Smooth muscle cell (in vitro differentiated cells): Measurements from ENCODE around the gene NAGA. TPM values are rescaled to one million over a fixed set of nuclear protein-coding genes. Genes with fewer than 3 reads are reported as not detected.
A peak's percentile ranks its signal among the peaks of the same experiment; 100 is the strongest.
"Not testable (repeated sequence)": the region's sequence is repeated elsewhere in the genome, so short reads cannot be mapped to it uniquely, and the experiment has no call there.

Source experiments
- DNase-seq: peaks from one replicate; lab custom pipeline; 2025; ENCODE audit not compliant: unreplicated experiment; lab: John Stamatoyannopoulos, UW
- H2AFZ ChIP-seq: fragments of 200-600 bp; sonication (generic); 2 replicates; pipeline ENCODE4 v1.6.0; 2016; ENCODE audit warnings: antibody characterized with exemption, low read depth, mild to moderate bottlenecking
- H3F3A ChIP-seq: fragments of 200-600 bp; sonication (generic); 2 replicates; pipeline ENCODE4 v1.6.0; 2017; ENCODE audit warnings: antibody characterized with exemption, low read depth
- H3K27ac ChIP-seq: fragments of 200-600 bp; sonication (generic); 2 replicates; pipeline ENCODE4 v1.5.1; 2016; ENCODE audit warnings: low read depth, mild to moderate bottlenecking
- H3K27me3 ChIP-seq: fragments of 200-600 bp; sonication (generic); 2 replicates; pipeline ENCODE4 v1.6.1; 2016; ENCODE audit warnings: low read depth, mild to moderate bottlenecking
- H3K36me3 ChIP-seq: fragments of 200-600 bp; sonication (generic); 2 replicates; pipeline ENCODE4 v1.5.1; 2016; ENCODE audit warnings: low read depth
- H3K4me1 ChIP-seq: fragments of 200-600 bp; sonication (generic); 2 replicates; pipeline ENCODE4 v1.5.1; 2016; ENCODE audit warnings: low read depth
- H3K4me2 ChIP-seq: fragments of 200-600 bp; sonication (generic); 2 replicates; pipeline ENCODE4 v1.6.0; 2016; ENCODE audit warnings: mild to moderate bottlenecking
- H3K4me3 ChIP-seq: fragments of 200-600 bp; sonication (generic); 2 replicates; pipeline ENCODE4 v1.5.1; 2016; ENCODE audit warnings: mild to moderate bottlenecking
- H3K79me2 ChIP-seq: fragments of 200-600 bp; sonication (generic); 2 replicates; pipeline ENCODE4 v1.6.0; 2016; ENCODE audit warnings: low read depth, mild to moderate bottlenecking
- H3K9ac ChIP-seq: fragments of 200-600 bp; sonication (generic); 2 replicates; pipeline ENCODE4 v1.6.0; 2016; ENCODE audit warnings: low read depth
- H3K9me3 ChIP-seq: fragments of 200-600 bp; sonication (generic); replicated peaks from 2 replicates; pipeline ENCODE4 v1.5.1; 2016; ENCODE audit warnings: low read depth
- H4K20me1 ChIP-seq: fragments of 200-600 bp; sonication (generic); 2 replicates; pipeline ENCODE4 v1.6.0; 2016; ENCODE audit warnings: low read depth
- WGBS: methylation state at CpG from one replicate; pipeline ENCODE4 v1.1.7; 2016; ENCODE audit warnings: low lambda C conversion rate; 5-methylcytosine and 5-hydroxymethylcytosine counted together
- polyA plus RNA-seq: library from polyadenylated mRNA; unstranded; fragments of >200 nt; fragmentation: Nextera tagmentation; extraction: Ambion mirVana; gene quantifications from 2 replicates; pipeline ENCODE4 v1.2.1, GENCODE V29; 2016
- total RNA-seq: library from RNA; depleted of rRNA; stranded (reverse); fragments of >200 nt; gene quantifications from 2 replicates; pipeline ENCODE4 v1.2.3, GENCODE V29; 2014
- TF ChIP-seq, protein P1 (sequence below): fragments of 200-600 bp; sonication (generic); IDR thresholded peaks from 2 replicates; pipeline ENCODE4 v1.5.1; 2017; ENCODE audit warnings: borderline replicate concordance, mild to moderate bottlenecking, antibody characterized with exemption; ENCODE audit not compliant: insufficient read depth, poor library complexity, severe bottlenecking

Gene NAGA
- total and polyA plus RNA-seq, 2 experiments from 2014 or later: 35.0 to 36.1 TPM

DNA sequence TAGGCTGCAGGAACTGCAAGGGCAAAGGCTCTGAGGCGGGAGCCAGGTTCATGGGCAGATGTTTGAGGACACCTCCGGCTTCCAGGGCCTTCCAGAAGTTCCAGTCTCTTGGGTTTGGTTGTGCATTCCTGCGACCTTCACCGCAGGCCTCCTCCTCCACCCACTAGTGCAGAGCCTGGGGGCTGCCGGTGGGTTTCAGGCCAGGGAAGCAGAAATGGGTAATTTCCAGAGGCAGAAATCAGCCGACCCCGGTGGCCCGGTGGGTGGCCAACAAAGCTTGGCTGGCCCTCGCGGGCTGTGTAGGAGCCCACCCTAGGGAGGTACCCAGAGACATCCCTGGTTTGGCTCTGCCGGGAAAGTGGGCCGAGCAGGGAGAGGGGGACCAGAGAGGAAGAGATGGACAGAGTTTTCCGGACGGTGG is 3.0 kb upstream of the NAGA start:
- Histone ChIP-seq H3K27me3 (no peaks in the 10 kb centered on the region), H3K4me1 (peaks cover 15% of the 10 kb centered on the region), H3K9ac (peak overlapping the region; percentile 82), H3F3A (peaks cover under 1% of the 10 kb centered on the region), H3K4me2 (peak overlapping the region; percentile 84), H2AFZ (peak overlapping the region; percentile 31), H3K79me2 (no peaks in the 10 kb centered on the region), H3K9me3 (no peaks in the 10 kb centered on the region), H3K4me3 (peak overlapping the region; percentile 50), H3K36me3 (no peaks in the 10 kb centered on the region), H4K20me1 (no peaks in the 10 kb centered on the region), H3K27ac (peak overlapping the region; percentile 77)
- DNase-seq: no peak
- TF ChIP-seq, protein P1, sequence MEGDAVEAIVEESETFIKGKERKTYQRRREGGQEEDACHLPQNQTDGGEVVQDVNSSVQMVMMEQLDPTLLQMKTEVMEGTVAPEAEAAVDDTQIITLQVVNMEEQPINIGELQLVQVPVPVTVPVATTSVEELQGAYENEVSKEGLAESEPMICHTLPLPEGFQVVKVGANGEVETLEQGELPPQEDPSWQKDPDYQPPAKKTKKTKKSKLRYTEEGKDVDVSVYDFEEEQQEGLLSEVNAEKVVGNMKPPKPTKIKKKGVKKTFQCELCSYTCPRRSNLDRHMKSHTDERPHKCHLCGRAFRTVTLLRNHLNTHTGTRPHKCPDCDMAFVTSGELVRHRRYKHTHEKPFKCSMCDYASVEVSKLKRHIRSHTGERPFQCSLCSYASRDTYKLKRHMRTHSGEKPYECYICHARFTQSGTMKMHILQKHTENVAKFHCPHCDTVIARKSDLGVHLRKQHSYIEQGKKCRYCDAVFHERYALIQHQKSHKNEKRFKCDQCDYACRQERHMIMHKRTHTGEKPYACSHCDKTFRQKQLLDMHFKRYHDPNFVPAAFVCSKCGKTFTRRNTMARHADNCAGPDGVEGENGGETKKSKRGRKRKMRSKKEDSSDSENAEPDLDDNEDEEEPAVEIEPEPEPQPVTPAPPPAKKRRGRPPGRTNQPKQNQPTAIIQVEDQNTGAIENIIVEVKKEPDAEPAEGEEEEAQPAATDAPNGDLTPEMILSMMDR: no peak
- 96% methylated on average over 14 of the region's 14 CpGs for WGBS

DNA sequence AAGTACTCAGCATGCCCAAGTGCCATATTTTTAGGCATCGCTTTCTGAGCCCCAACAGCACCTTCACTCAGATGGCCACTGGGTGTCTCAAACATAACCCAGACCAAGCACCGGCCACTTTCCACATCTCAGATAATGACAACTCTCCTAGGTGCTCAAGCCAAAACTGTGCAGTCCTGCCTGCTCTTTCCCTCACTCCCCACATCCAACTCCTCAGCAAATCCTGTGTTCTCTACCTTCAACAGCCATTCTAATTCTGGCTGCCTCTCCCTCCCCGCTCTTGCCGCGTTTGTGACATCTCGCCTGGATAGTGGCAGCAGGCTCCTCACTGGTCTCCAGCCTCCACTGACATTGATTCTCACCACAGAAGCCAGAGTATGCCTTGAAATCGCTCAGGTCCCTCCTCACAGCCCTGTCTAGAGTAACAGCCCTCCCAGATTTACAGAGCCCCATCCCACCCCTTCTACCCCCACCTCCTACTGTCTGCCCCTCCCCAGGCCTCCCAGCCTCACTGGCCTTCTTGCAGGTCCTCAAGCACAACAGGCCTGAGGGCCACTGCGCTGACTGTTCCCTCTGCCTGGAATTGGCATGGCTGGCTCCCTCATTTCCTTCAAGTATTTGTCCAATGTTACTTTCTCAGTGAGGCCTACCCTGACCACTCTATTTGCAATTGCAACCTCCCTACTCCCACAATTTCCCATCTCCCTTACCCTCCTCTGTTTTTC is 2.2 kb upstream of the NAGA start:
- H3K79me2 ChIP-seq: no peaks in the 10 kb centered on the region
- no peaks in the 10 kb centered on the region for H4K20me1 ChIP-seq
- no peak for DNase-seq
- H3K9ac ChIP-seq: no peak overlapping the region
- H3K4me1 ChIP-seq: peaks cover 14% of the 10 kb centered on the region
- no peaks in the 10 kb centered on the region for H3K27me3 ChIP-seq
- TF ChIP-seq, protein P1: no peak
- H3K4me2 ChIP-seq: no peak overlapping the region
- H3K4me3 ChIP-seq: no peak overlapping the region
- no peak overlapping the region for H2AFZ ChIP-seq
- no peaks in the 10 kb centered on the region for H3K36me3 ChIP-seq
- 91% methylated on average over 8 of the region's 8 CpGs for WGBS
- no peaks in the 10 kb centered on the region for H3K9me3 ChIP-seq
- H3K27ac ChIP-seq: no peak overlapping the region
- H3F3A ChIP-seq: no peaks in the 10 kb centered on the region

DNA sequence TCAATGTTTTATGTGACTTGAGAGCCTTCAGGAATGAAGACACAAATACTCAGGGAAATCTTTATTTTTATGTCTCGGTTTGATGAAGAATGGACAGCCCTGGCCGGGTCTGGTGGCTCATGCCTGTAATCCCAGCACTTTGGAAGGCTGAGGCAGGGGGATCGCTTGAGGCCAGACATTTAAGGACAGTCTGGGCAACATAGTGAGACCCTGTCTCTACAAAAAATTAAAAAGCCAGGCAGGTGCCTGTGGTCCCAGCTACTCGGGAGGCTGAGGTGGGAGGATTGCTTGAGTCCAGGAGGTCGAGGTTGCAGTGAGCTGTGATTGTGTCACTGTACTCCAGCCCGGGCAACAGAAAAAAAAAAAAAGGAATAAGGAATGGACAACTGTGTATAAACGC is 896 bp upstream of the NAGA start:
- 84% methylated on average over 7 of the region's 7 CpGs for WGBS
- Histone ChIP-seq H3K27ac (peak overlapping the region; percentile 88), H3K9ac (peak overlapping the region; percentile 66)

DNA sequence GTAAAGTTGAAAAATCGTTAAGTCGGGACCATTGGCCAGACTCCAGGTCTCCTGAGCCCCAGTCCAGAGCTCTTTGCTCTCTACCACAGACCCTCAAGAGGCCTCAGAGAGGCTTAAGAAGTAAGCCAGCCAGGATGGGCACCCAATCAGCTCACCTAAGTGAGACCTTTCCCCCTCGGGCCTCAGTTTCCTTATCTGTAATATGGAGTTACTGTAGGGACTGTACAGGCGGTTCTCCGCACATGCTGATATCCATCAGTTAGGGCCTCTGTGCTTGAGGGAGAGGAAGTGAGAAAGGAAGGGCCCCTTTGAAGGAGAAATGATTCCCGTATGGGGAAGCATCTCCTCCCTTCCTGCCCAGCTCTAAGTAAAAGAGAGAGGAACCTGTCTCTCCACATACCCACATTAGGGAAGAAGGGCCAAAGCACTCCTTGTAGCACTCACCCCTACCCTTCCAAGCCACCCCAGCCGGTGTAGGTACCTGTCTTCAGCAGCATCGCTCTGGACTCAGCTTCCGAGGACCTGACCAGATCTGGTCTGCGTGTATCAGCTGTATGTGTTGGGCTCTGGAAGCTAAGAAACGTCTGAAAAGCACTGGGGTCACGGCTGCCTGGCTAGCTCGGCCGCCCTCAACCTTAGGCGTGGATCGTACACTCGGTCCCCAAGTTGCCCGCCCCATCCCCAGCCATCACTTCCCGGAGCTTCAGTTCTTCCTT is 653 bp downstream of the NAGA start:
- H3K27me3 ChIP-seq: no peaks in the 10 kb centered on the region
- H3K79me2 ChIP-seq: no peaks in the 10 kb centered on the region
- H4K20me1 ChIP-seq: no peaks in the 10 kb centered on the region
- peak overlapping the region; percentile 66 for H3K9ac ChIP-seq
- TF ChIP-seq, protein P1: no peak
- no peaks in the 10 kb centered on the region for H3K9me3 ChIP-seq
- peak overlapping the region; percentile 87 for H2AFZ ChIP-seq
- no peaks in the 10 kb centered on the region for H3K36me3 ChIP-seq
- no peak for DNase-seq
- peak overlapping the region; percentile 87 for H3K4me2 ChIP-seq
- H3K4me3 ChIP-seq: peak overlapping the region; percentile 68
- H3K27ac ChIP-seq: peak overlapping the region; percentile 88
- no peaks in the 10 kb centered on the region for H3F3A ChIP-seq
- H3K4me1 ChIP-seq: peaks cover 14% of the 10 kb centered on the region
- 26% methylated on average over 19 of the region's 19 CpGs for WGBS

More for the DNA sequence above, 896 bp upstream of the NAGA start:
- not testable (repeated sequence) for H3K27me3 ChIP-seq, H3F3A ChIP-seq, H3K79me2 ChIP-seq, H3K36me3 ChIP-seq, DNase-seq, H3K9me3 ChIP-seq, H4K20me1 ChIP-seq, H2AFZ ChIP-seq
- Histone ChIP-seq H3K4me1 (peaks cover 14% of the 10 kb centered on the region), H3K4me3 (peak overlapping the region; percentile 68), H3K4me2 (peak overlapping the region; percentile 87)
